Tibial artery (tissue), 4 donors: Measurements from ENCODE around the gene TRMT10B.

Experiments used
- DNase-seq, 2 donors: peaks; one replicate each; pipeline ENCODE4 v3.0.0-alpha.2; 2019
- H3K27ac ChIP-seq, 2 donors: fragments of 200-600 bp; sonication (generic) in 1 of 2; 1 replicate in 1 of 2; 2 replicates in 1 of 2; pipeline ENCODE4 v1.5.1; 2018 to 2019; ENCODE audit warnings: mild to moderate bottlenecking in 1 of 2
- H3K27me3 ChIP-seq, 2 donors: fragments of 200-600 bp; sonication (generic) in 1 of 2; one replicate each; pipeline versions ENCODE4 v1.5.1 to v1.6.0; 2016 to 2019
- H3K36me3 ChIP-seq, 3 donors: fragments of 200-600 bp; sonication (generic) in 2 of 3; one replicate each; pipeline ENCODE4 v1.5.1; 2016 to 2019; ENCODE audit warnings: mild to moderate bottlenecking in 2 of 3
- H3K4me1 ChIP-seq, 4 donors: fragments of 200-600 bp; sonication (generic) in 2 of 4; 1 replicate in 3 of 4; 2 replicates in 1 of 4; pipeline ENCODE4 v1.5.1; 2016 to 2019
- H3K4me3 ChIP-seq, 2 donors: fragments of 200-600 bp; sonication (generic) in 1 of 2; 1 replicate in 1 of 2; 2 replicates in 1 of 2; pipeline ENCODE4 v1.5.1; 2018 to 2019; ENCODE audit warnings: mild to moderate bottlenecking in 2 of 2
- H3K9me3 ChIP-seq, 3 donors: fragments of 200-600 bp; sonication (generic) in 1 of 3; one replicate each; pipeline ENCODE4 v1.5.1; 2016 to 2019
- CTCF ChIP-seq, 2 experiments: fragments of 200-600 bp in 1 of 2; fragments of 450-650 bp in 1 of 2; IDR thresholded peaks; one replicate each; pipeline ENCODE4 v1.5.1; 2017 to 2019; ENCODE audit warnings: antibody characterized with exemption in 2 of 2, mild to moderate bottlenecking in 1 of 2, moderate library complexity in 1 of 2
- intact Hi-C: fragments of 100-400 bp; cut with DNase I; formaldehyde crosslinking; loops from one replicate; pipeline ENCODE4 v1.15.0; 2023; ENCODE audit warnings: low total_unique reads

TRMT10B gene, protein sequence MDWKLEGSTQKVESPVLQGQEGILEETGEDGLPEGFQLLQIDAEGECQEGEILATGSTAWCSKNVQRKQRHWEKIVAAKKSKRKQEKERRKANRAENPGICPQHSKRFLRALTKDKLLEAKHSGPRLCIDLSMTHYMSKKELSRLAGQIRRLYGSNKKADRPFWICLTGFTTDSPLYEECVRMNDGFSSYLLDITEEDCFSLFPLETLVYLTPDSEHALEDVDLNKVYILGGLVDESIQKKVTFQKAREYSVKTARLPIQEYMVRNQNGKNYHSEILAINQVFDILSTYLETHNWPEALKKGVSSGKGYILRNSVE

DNA sequence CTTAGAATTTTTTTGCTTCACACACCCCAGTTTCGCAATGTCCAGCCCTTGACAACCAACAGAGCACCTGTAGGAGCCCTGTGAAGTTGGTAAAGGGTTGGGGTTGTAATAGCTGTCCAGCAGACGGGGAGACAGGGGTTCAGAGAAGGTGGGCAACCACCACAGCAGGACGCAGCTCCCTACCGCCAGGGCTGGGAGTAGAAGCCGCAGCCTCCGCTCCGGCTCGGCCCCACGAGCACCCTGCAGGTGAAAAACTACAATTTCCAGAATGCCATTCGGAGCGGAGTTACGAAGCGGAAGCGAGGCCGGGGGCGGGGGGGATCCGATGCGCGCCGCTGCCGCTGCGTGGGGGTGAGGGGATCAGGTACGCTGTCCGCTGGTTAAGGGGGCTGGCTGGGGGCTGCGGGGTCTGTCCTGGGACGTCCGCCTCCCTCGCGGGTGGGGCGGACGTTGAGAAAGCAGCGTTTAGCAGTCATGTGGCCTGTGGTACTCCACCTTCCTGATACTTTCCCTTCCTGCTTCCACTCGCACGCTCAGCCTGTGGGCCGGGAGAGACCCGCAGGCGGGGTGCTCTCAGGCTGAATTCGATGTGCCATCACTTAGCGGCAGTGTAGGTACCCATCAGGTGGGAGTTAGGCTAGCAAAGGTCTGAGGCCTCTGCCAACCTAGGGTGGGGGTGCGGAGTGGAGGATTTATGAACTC, at the start of gene TRMT10B:
TRMT10B (plus strand) TSS at position 317 of the 702 bp plus-strand sequence. CDS start 8,127 bp downstream, outside the sequence.
- Histone ChIP-seq H3K27ac (peak within 1 kb of the TSS; percentile 80 to 87), H3K4me3 (peak within 1 kb of the TSS; percentile 67 to 79), H3K4me1 (peaks cover 0 to 14% (median 9%) of the 10 kb centered on the region in 4 donors), H3K36me3 (no peaks in the 10 kb centered on the region), H3K27me3 (no peaks in the 10 kb centered on the region), H3K9me3 (no peaks in the 10 kb centered on the region)
- TF ChIP-seq CTCF (IDR thresholded peaks at IDR 0.05), result no peak
- intact Hi-C loops, result loop anchor here (5.0 kb wide), 1 partner anchor 49 kb away; the partner anchor contains the start of gene DCAF10
- peak; percentile 48 to 76 for DNase-seq

DNA sequence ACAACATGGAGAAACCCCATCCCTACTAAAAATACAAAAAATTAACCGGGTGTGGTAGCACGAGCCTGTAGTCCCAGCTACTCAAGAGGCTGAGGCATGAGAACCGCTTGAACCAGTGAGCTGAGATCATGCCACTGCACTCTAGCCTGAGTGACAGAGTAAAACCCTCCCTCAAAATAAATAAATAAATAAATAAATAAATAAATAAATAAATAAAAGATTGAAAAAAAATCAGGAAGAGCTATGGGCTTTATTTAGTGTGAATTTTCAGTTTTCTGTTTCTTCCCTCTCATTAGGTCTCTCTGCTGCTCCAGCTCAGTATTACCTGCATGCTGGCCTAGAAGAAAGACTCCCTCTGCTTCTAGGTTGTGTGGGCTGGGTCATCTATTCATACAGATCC, 47.8 kb upstream of the TRMT10B start:
- Histone ChIP-seq H3K4me1 (no peaks in the 10 kb centered on the region), H3K36me3 (no peaks in the 10 kb centered on the region), H3K27ac (no peak overlapping the region), H3K9me3 (no peaks in the 10 kb centered on the region), H3K4me3 (no peak overlapping the region), H3K27me3 (peaks cover 0 to 7% of the 10 kb centered on the region in 2 donors)
- DNase-seq, result no peak
- intact Hi-C loops, result no loop called here
- no peak for TF ChIP-seq CTCF (IDR thresholded peaks at IDR 0.05)

DNA sequence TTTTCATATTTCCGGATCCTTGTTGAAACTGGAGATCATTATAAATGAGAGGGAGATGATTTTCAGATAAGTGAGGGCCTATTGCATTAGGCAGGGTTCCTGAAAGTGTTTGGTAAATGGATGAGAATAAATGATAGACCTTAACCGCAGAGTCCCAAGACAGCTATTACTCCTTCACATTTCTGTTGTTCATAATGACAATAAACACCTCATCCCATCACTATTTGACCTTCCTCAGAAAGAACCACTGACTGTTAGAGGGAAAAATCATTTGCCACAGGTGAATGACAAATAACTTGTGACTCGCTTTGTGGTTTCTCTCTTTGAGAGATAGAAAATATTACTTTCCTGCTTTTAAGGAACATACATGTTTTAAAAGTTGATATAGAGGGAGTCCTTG, 47.3 kb upstream of the TRMT10B start:
- H3K9me3 ChIP-seq, result no peaks in the 10 kb centered on the region
- peaks cover 0 to 7% of the 10 kb centered on the region in 2 donors for H3K27me3 ChIP-seq
- TF ChIP-seq CTCF (IDR thresholded peaks at IDR 0.05), result no peak
- no peaks in the 10 kb centered on the region for H3K36me3 ChIP-seq
- H3K4me1 ChIP-seq, result no peaks in the 10 kb centered on the region
- DNase-seq, result no peak
- H3K27ac ChIP-seq, result no peak overlapping the region
- intact Hi-C loops, result no loop called here
- H3K4me3 ChIP-seq, result no peak overlapping the region

DNA sequence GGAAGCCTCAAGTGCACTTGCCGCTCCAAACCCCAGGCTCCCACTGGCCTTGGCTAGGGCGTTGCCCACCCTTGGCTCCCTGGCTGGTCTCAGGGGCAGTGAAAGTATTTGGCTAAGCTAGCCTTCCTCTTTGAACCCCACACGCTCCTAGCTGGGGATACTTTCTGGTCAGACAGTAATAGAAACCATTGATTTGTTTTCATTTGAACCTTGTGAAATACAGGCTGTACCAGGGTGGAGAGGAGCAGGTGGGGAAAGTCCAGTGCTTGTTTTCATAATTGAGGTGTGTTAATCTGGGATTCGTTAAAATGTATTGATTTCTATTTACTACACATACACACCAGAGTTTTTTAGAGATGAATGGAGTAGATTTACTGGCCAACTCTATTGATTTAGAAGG, 45.9 kb upstream of the TRMT10B start:
- Histone ChIP-seq H3K9me3 (no peaks in the 10 kb centered on the region), H3K27ac (no peak overlapping the region), H3K27me3 (peaks cover 0 to 7% of the 10 kb centered on the region in 2 donors), H3K4me1 (no peaks in the 10 kb centered on the region), H3K36me3 (no peaks in the 10 kb centered on the region), H3K4me3 (no peak overlapping the region)
- TF ChIP-seq CTCF (IDR thresholded peaks at IDR 0.05), result no peak
- intact Hi-C loops, result no loop called here
- DNase-seq, result no peak

DNA sequence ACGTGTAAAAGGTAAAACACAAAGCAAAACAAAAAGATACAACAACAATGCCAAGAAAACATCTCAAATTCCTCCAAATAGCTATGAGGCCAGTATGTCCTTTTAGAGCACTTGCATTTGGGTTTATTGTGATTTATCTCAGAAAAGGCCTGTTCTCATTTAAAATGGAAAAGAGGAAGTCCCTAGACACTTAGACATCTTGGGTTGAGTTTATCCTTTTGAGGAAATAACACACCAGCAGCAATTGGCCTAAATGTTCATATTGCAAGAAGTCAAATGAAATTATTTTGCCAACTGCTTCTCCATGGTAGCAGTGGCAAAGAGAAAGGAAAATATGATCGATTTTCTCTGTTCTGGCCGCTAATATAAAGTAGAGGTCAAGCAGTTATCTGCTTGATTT, 43.6 kb upstream of the TRMT10B start:
- Histone ChIP-seq H3K9me3 (no peaks in the 10 kb centered on the region), H3K36me3 (no peaks in the 10 kb centered on the region), H3K4me1 (no peaks in the 10 kb centered on the region), H3K4me3 (no peak overlapping the region), H3K27ac (no peak overlapping the region), H3K27me3 (peaks cover 0 to 7% of the 10 kb centered on the region in 2 donors)
- intact Hi-C loops, result no loop called here
- TF ChIP-seq CTCF (IDR thresholded peaks at IDR 0.05), result no peak
- DNase-seq, result no peak
